ENCODE measurements around the gene SIGLEC10.

- TF ChIP-seq CTCF (IDR thresholded peaks at IDR 0.05) = no peak
- TF ChIP-seq POLR2A (IDR thresholded peaks at IDR 0.05) = no peak
- TF ChIP-seq EP300 (IDR thresholded peaks at IDR 0.05) = no peak
Measured at GRCh38 chr19:51417810-51418157, 342 bp upstream of the SIGLEC10 start.
